ENCODE data around the gene TMEM203. TPM values are rescaled to one million over a fixed set of nuclear protein-coding genes. Genes with fewer than 3 reads are reported as not detected.

TMEM203 gene
- total RNA-seq, 4 donors from 2014 or later = 23.1 to 47.9 (median 30.0) TPM

GRCh38 chr9:137200311-137201204 lies 4.9 kb downstream of the TMEM203 start, which contains the start of gene TPRN:
TPRN (minus strand) TSS chr9:137200741; CDS start chr9:137200711, 30 bp downstream.
- peak within 1 kb of the TSS in 3 of 4 donors; percentile 81 to 88 (median 83) for H3K27ac ChIP-seq
- WGBS, 2 donors = 0% methylated on average over 23 to 56 of the region's 118 CpGs

GRCh38 chr9:137199411-137200121 lies 5.9 kb downstream of the TMEM203 start:
- 11 to 14% methylated on average over 7 to 30 of the region's 51 CpGs for WGBS, 2 donors
- no peak for TF ChIP-seq CTCF (IDR thresholded peaks at IDR 0.05)
- no peak for TF ChIP-seq EP300 (IDR thresholded peaks at IDR 0.05)
- TF ChIP-seq POLR2A (IDR thresholded peaks at IDR 0.05) = no peak

More at GRCh38 chr9:137200311-137201204, 4.9 kb downstream of the TMEM203 start, which contains the start of gene TPRN:
- peaks cover 13 to 84% (median 48%) of the 10 kb centered on the region in 4 donors for H3K4me1 ChIP-seq
- H3K9me3 ChIP-seq = no peaks in the 10 kb centered on the region
- peak; percentile 99 for DNase-seq (ENCODE audit: low spot score in 2 of 2)
- peak; percentile 46 to 88 for TF ChIP-seq POLR2A (IDR thresholded peaks at IDR 0.05)
- TF ChIP-seq CTCF (IDR thresholded peaks at IDR 0.05) = peak in 1 of 5 experiments; percentile 49
- peak in 1 of 2 donors; percentile 71 for TF ChIP-seq EP300 (IDR thresholded peaks at IDR 0.05)
- no peaks in the 10 kb centered on the region for H3K36me3 ChIP-seq
- no peaks in the 10 kb centered on the region for H3K27me3 ChIP-seq
- peak within 1 kb of the TSS; percentile 54 to 72 (median 64) for H3K4me3 ChIP-seq

GRCh38 chr9:137198902-137199283 lies 6.6 kb downstream of the TMEM203 start:
- Histone ChIP-seq H3K27ac (peak overlapping the region in 2 of 4 donors; percentile 65 to 76), H3K4me1 (peaks cover 7 to 88% (median 37%) of the 10 kb centered on the region in 4 donors), H3K9me3 (no peaks in the 10 kb centered on the region), H3K36me3 (no peaks in the 10 kb centered on the region), H3K27me3 (no peaks in the 10 kb centered on the region), H3K4me3 (peak overlapping the region in 1 of 4 donors; percentile 42)
- no peak for DNase-seq (ENCODE audit: low spot score in 2 of 2)
- no peak for TF ChIP-seq CTCF (IDR thresholded peaks at IDR 0.05)
- TF ChIP-seq POLR2A (IDR thresholded peaks at IDR 0.05) = no peak
- TF ChIP-seq EP300 (IDR thresholded peaks at IDR 0.05) = no peak
- WGBS, 2 donors = 72 to 85% methylated on average over 4 to 8 of the region's 11 CpGs

More at GRCh38 chr9:137199411-137200121, 5.9 kb downstream of the TMEM203 start:
- DNase-seq (ENCODE audit: low spot score in 2 of 2) = no peak
- no peaks in the 10 kb centered on the region for H3K36me3 ChIP-seq
- peak overlapping the region; percentile 39 to 72 (median 54) for H3K4me3 ChIP-seq
- H3K9me3 ChIP-seq = no peaks in the 10 kb centered on the region
- no peaks in the 10 kb centered on the region for H3K27me3 ChIP-seq
- H3K4me1 ChIP-seq = peaks cover 13 to 88% (median 44%) of the 10 kb centered on the region in 4 donors
- H3K27ac ChIP-seq = peak overlapping the region in 3 of 4 donors; percentile 48 to 76 (median 65)

DNA sequence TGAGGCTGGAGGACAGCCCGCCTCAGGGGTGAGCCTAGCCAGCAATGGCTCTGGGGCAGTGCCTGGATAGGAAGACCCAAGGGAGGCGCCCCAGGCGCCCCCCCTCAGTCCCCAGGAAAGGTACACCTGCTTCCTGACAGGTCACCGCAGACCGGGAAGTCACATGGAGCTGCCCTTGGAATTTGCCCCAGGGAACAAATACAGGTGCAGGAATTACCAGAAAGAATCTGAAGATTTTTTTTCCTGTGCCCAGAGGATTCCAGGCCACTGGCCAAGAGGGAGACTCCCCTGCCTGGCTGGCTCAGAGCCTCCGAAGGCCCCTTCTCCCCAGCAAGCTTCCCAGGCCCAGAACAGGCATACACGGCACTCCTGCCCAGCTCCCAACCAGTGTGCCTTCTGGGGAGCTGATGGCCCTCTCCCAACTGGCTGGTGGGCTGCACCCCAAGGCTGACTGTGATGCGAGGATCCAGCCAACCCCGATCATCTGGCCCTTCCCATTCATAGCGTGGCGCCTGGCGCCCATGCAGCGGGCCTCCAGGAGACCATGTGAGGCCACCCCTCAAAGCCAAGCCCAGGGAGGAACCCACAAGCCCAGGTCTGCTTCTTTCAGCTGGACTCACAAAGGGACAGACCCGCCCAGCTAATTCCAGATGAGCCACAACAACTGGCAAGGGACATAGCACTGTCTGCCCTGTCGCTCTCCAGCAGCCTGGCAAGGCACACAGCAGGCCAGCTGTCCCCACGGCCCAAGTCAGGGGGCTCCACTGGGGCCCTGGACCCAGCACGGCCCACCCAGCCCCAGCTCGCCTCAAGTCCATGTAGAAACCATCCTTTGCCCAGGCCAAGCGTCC lies 7.2 kb downstream of the TMEM203 start:
- H3K36me3 ChIP-seq = no peaks in the 10 kb centered on the region
- no peaks in the 10 kb centered on the region for H3K27me3 ChIP-seq
- no peaks in the 10 kb centered on the region for H3K9me3 ChIP-seq
- TF ChIP-seq POLR2A (IDR thresholded peaks at IDR 0.05) (no peak), CTCF (IDR thresholded peaks at IDR 0.05) (no peak), EP300 (IDR thresholded peaks at IDR 0.05) (no peak)
- peak overlapping the region in 1 of 4 donors; percentile 17 for H3K4me3 ChIP-seq
- peak overlapping the region in 2 of 4 donors; percentile 65 to 76 for H3K27ac ChIP-seq
- peaks cover 7 to 84% (median 31%) of the 10 kb centered on the region in 4 donors for H3K4me1 ChIP-seq
- 70 to 93% methylated on average over 6 to 9 of the region's 19 CpGs for WGBS, 2 donors
- no peak for DNase-seq (ENCODE audit: low spot score in 2 of 2)

All from tibial nerve (tissue), 4 donors.